Activated naive CD8-positive, alpha-beta T cell treated with anti-CD3 and anti-CD28 coated beads, Interleukin-2, amount 50 U/mL, for 16 hours (primary cell): ENCODE results near the gene HERPUD2.
"Not testable (repeated sequence)": the region's sequence is repeated elsewhere in the genome, so short reads cannot be mapped to it uniquely, and the experiment has no call there.

ENCODE experiments used
- DNase-seq: peaks from one replicate; pipeline ENCODE4 v3.0.0-alpha.2; 2020; ENCODE audit warnings: low read depth, low spot score

The HERPUD2 gene

GRCh38 chr7:35714407-35714806, 19.5 kb upstream of the HERPUD2 start:
- no peak for DNase-seq

- DNase-seq, result no peak
Measured at GRCh38 chr7:35712563-35713226, 17.8 kb upstream of the HERPUD2 start.

DNA sequence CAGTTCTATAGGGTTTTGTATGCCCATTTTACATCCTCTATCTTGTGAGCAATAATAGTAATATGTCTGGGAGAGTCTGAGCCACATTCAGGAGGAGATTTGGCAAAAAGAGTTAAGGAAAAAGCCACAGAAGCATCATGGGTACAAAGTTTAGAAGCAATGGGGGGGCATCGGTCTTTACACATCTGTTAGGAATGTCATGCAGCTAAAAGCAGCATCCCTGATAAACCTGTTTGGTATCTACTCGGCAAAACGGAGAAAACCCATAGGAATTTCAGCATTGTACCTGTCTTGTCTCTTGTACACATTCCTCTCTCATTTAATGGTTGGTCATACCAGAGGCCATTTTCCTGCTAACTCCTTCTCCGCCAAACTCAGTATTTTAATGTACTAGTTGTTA, 12.5 kb upstream of the HERPUD2 start:
- no peak for DNase-seq

GRCh38 chr7:35705932-35706461, 11.1 kb upstream of the HERPUD2 start:
- no peak for DNase-seq

GRCh38 chr7:35704261-35704660, 9.3 kb upstream of the HERPUD2 start:
- DNase-seq, result no peak

- no peak for DNase-seq
Measured at GRCh38 chr7:35702541-35702940, 7.6 kb upstream of the HERPUD2 start.

- DNase-seq, result no peak
Measured at GRCh38 chr7:35701287-35701900, 6.5 kb upstream of the HERPUD2 start.

GRCh38 chr7:35700865-35701264, 5.9 kb upstream of the HERPUD2 start:
- no peak for DNase-seq

DNA sequence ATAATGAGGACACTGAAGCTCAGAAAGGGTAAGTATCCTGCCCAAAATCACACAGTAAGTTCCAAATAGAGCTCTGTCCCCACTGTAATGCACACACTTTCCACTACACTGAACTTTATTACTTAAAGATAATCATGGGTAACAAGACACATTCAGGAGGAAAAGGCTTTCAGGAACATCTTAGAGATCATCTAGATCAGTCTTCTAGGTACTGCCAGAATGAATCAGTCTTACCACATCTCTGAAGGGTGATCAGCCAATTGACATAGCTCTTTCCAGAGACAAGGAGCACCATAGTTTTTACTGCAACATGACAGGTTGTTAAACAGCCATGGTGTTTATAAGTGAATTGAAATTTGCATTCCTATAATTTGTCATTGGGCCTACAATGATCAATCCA, 5.4 kb upstream of the HERPUD2 start:
- DNase-seq, result no peak

DNA sequence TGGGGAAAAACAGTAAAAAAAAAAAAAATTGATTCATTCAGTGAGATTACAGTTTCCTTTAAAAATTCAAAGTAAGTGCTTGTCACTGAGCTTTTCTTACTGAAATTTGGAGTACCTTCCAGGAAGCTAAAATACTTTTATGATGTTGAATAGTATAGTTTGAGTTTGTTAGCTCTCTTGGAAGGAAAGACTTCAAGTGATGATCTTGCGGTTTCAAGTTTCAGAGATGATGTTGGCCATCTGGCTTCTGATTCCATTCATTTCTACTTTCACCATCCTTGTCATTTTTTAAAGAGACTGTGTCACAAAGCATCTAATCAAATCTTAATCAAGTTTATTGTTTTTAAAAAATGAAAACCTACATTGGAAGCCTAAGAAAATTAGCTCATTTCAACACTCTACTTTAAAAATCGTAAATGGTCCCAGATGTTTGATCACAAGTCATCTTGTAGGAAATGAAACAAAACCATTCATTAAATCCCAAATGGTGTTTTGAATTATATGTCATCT, 4.9 kb upstream of the HERPUD2 start:
- DNase-seq, result no peak

- DNase-seq, result not testable (repeated sequence)
Measured at GRCh38 chr7:35698382-35698781, 3.4 kb upstream of the HERPUD2 start.

DNA sequence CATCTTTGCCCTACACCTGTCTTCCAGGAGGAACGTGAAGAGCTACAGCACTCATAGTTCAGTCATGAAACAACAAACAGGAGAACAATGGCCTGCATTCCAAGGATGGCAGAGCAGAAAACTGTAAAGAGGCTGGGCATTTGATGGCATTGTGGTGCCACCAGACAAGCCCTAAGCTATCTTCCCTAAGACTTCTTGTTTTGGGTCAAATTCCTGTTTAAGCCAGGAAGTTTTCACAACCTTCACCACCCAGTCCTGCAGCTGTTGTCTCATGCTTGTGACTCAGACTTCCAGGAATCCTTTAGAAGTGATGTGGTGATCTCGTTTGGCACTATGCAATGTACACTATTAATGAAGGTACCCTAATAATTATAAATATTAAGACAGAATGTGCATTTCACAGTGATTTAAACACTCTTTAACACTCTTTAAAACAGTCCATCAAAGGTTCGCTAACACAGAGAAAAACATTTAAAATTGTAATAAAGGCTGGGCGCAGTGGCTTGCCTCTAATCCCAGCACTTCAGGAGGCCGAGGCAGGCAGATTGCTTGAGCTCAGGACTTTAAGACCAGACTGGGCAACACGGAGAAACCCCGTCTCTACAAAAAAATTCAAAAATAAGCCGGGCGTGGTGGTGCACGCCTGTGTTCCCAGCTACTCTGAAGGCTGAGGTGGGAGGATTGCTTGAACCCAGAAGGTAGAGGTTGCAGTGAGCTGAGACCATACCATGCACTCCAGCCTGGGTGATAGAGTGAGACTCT, 2.7 kb upstream of the HERPUD2 start:
- no peak for DNase-seq

- DNase-seq, result no peak
Measured at GRCh38 chr7:35695987-35696386, 1.1 kb upstream of the HERPUD2 start.

- DNase-seq, result no peak
Measured at GRCh38 chr7:35695473-35695850, 527 bp upstream of the HERPUD2 start.

GRCh38 chr7:35694161-35694783, 663 bp downstream of the HERPUD2 start:
- DNase-seq, result no peak

- no peak for DNase-seq
Measured at GRCh38 chr7:35691827-35692307, 3.1 kb downstream of the HERPUD2 start.

DNA sequence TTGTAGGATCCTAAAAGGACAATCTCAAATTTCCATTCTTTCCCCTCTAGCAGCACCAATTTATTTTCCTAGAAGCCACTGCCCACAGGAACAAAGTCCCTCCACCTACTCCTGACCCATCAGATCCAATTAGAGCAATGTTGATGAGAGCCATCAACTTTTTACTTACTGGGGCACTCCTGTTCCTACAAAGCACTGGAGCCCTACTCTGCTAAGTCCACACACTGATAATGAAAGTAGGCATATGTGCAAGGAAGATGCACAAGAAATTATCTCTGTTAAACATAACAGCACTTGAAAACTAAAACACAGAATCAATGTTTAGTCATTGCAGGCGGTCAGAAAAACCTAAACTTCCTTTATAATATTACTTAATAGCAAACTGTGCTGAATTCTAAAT, 3.6 kb downstream of the HERPUD2 start:
- no peak for DNase-seq

DNA sequence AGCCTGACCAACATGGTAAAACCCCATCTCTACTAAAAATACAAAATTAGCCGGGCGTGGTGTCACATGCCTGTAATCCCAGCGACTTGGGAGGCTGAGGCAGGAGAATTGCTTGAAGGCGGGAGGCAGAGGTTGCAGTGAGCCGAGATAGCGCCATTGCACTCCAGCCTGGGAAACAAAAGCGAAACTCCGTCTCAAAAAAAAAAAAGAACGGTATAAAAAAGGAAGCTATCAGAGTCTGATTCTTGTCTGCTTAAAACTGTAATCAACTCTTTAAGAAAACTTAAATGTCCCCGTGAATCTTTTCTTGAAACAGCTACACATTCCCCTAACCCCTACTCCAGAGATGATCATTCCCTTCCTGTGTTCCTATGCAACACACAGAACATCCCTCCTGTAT, 4.3 kb downstream of the HERPUD2 start:
- not testable (repeated sequence) for DNase-seq

GRCh38 chr7:35685781-35686180, 9.2 kb downstream of the HERPUD2 start:
- DNase-seq, result no peak

GRCh38 chr7:35681231-35682029, 13.5 kb downstream of the HERPUD2 start:
- DNase-seq, result no peak

- DNase-seq, result no peak
Measured at GRCh38 chr7:35680403-35681013, 14.4 kb downstream of the HERPUD2 start.
